ENCODE data around the gene SEPHS2.
"Not testable (repeated sequence)": the region's sequence is repeated elsewhere in the genome, so short reads cannot be mapped to it uniquely, and the experiment has no call there.

SEPHS2 gene

GRCh38 chr16:30397776-30398660, 47.7 kb downstream of the SEPHS2 start:
- H2AK5ac ChIP-seq (ENCODE audit: low read length), result no peak overlapping the region
- no peak overlapping the region for H3K4me3 ChIP-seq (ENCODE audit: low read length)
- no peak for DNase-seq
- H2BK5ac ChIP-seq (ENCODE audit: low read length), result no peak overlapping the region
- no peaks in the 10 kb centered on the region for H3K27me3 ChIP-seq (ENCODE audit: insufficient read depth, low read length, poor library complexity)
- H3K18ac ChIP-seq (ENCODE audit: low read length), result no peak overlapping the region
- no peak overlapping the region for H3K9ac ChIP-seq (ENCODE audit: low read length)
- H3K23ac ChIP-seq (ENCODE audit: low read length), result no peak overlapping the region
- H3K4ac ChIP-seq (ENCODE audit: low read depth, low read length), result no peak overlapping the region
- H3K79me1 ChIP-seq (ENCODE audit: low read length), result peaks cover 7% of the 10 kb centered on the region
- H3K4me2 ChIP-seq (ENCODE audit: low read length), result no peak overlapping the region
- H2BK120ac ChIP-seq (ENCODE audit: low read depth, low read length), result no peak overlapping the region
- H4K8ac ChIP-seq (ENCODE audit: low read depth, low read length), result no peak overlapping the region
- no peak overlapping the region for H3K27ac ChIP-seq (ENCODE audit: low read depth, low read length)
- H2BK15ac ChIP-seq (replicated peaks; ENCODE audit: low read depth), result no peak overlapping the region
- no peaks in the 10 kb centered on the region for H3K4me1 ChIP-seq (ENCODE audit: control insufficient read depth, low read depth, low read length)
- no peak overlapping the region for H3K56ac ChIP-seq (ENCODE audit: low read length)
- no CpG with 5 or more reads among the region's 42 CpGs for WGBS (ENCODE audit: extremely low coverage, insufficient coverage, low lambda C conversion rate)
- H3K36me3 ChIP-seq (ENCODE audit: control insufficient read depth, insufficient read depth, low read length), result no peaks in the 10 kb centered on the region
- peaks cover 20% of the 10 kb centered on the region for H3K79me2 ChIP-seq (ENCODE audit: control insufficient read depth, insufficient read depth, low read length)
- H4K5ac ChIP-seq (ENCODE audit: low read length), result no peak overlapping the region

DNA sequence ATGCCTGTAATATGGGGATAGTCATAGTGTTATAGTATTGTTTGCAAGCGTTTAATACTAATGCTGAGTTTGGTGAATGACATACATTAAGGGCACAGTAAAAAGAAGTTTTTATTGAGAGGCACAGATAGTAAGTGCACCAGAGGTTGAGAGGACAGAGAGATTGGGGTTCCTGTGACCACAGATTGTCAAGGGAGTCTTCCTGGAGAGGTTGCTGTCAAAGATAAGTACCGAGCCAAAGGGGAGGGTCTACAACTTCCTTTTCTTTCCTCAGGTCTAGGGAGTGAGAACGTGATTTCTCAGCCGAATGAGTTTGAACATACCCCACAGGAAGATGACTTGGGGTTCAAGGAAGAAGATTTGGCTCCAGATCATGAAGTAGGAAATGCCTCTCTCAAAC, 48.6 kb downstream of the SEPHS2 start:
- Histone ChIP-seq H3K4me3 (ENCODE audit: low read length) (no peak overlapping the region), H3K56ac (ENCODE audit: low read length) (no peak overlapping the region), H2BK5ac (ENCODE audit: low read length) (no peak overlapping the region), H3K27me3 (ENCODE audit: insufficient read depth, low read length, poor library complexity) (no peaks in the 10 kb centered on the region), H2AK5ac (ENCODE audit: low read length) (no peak overlapping the region), H3K79me2 (ENCODE audit: control insufficient read depth, insufficient read depth, low read length) (peaks cover 20% of the 10 kb centered on the region), H3K4ac (ENCODE audit: low read depth, low read length) (no peak overlapping the region), H3K23ac (ENCODE audit: low read length) (no peak overlapping the region), H3K4me1 (ENCODE audit: control insufficient read depth, low read depth, low read length) (no peaks in the 10 kb centered on the region), H4K5ac (ENCODE audit: low read length) (no peak overlapping the region), H3K9ac (ENCODE audit: low read length) (no peak overlapping the region), H4K8ac (ENCODE audit: low read depth, low read length) (no peak overlapping the region), H3K79me1 (ENCODE audit: low read length) (peaks cover 7% of the 10 kb centered on the region), H2BK15ac (replicated peaks; ENCODE audit: low read depth) (no peak overlapping the region), H3K36me3 (ENCODE audit: control insufficient read depth, insufficient read depth, low read length) (no peaks in the 10 kb centered on the region), H3K18ac (ENCODE audit: low read length) (no peak overlapping the region), H3K4me2 (ENCODE audit: low read length) (no peak overlapping the region), H3K27ac (ENCODE audit: low read depth, low read length) (no peak overlapping the region), H2BK120ac (ENCODE audit: low read depth, low read length) (no peak overlapping the region)
- no CpG with 5 or more reads among the region's 4 CpGs for WGBS (ENCODE audit: extremely low coverage, insufficient coverage, low lambda C conversion rate)
- no peak for DNase-seq

GRCh38 chr16:30396627-30397026, 49.0 kb downstream of the SEPHS2 start:
- H4K8ac ChIP-seq (ENCODE audit: low read depth, low read length); H3K4ac ChIP-seq (ENCODE audit: low read depth, low read length); H3K4me1 ChIP-seq (ENCODE audit: control insufficient read depth, low read depth, low read length); H3K36me3 ChIP-seq (ENCODE audit: control insufficient read depth, insufficient read depth, low read length); H3K27me3 ChIP-seq (ENCODE audit: insufficient read depth, low read length, poor library complexity); DNase-seq; H3K4me2 ChIP-seq (ENCODE audit: low read length); H2BK5ac ChIP-seq (ENCODE audit: low read length); H3K27ac ChIP-seq (ENCODE audit: low read depth, low read length); H2BK120ac ChIP-seq (ENCODE audit: low read depth, low read length); H2AK5ac ChIP-seq (ENCODE audit: low read length); H3K4me3 ChIP-seq (ENCODE audit: low read length); H3K79me1 ChIP-seq (ENCODE audit: low read length); H2BK15ac ChIP-seq (replicated peaks; ENCODE audit: low read depth); H3K9ac ChIP-seq (ENCODE audit: low read length); H4K5ac ChIP-seq (ENCODE audit: low read length); H3K56ac ChIP-seq (ENCODE audit: low read length); H3K23ac ChIP-seq (ENCODE audit: low read length); H3K18ac ChIP-seq (ENCODE audit: low read length): not testable (repeated sequence)
- WGBS (ENCODE audit: extremely low coverage, insufficient coverage, low lambda C conversion rate), result no CpG with 5 or more reads among the region's 4 CpGs
- H3K79me2 ChIP-seq (ENCODE audit: control insufficient read depth, insufficient read depth, low read length), result peaks cover 20% of the 10 kb centered on the region

GRCh38 chr16:30395992-30396585, 49.6 kb downstream of the SEPHS2 start:
- Histone ChIP-seq H2AK5ac (ENCODE audit: low read length) (no peak overlapping the region), H2BK15ac (replicated peaks; ENCODE audit: low read depth) (no peak overlapping the region), H3K4me2 (ENCODE audit: low read length) (peak overlapping the region; percentile 60), H2BK5ac (ENCODE audit: low read length) (no peak overlapping the region), H3K27ac (ENCODE audit: low read depth, low read length) (peak overlapping the region; percentile 98), H3K27me3 (ENCODE audit: insufficient read depth, low read length, poor library complexity) (no peaks in the 10 kb centered on the region), H3K79me1 (ENCODE audit: low read length) (peaks cover 7% of the 10 kb centered on the region), H4K5ac (ENCODE audit: low read length) (no peak overlapping the region), H3K18ac (ENCODE audit: low read length) (peak overlapping the region; percentile 85), H3K79me2 (ENCODE audit: control insufficient read depth, insufficient read depth, low read length) (peaks cover 20% of the 10 kb centered on the region), H3K9ac (ENCODE audit: low read length) (peak overlapping the region; percentile 96), H3K36me3 (ENCODE audit: control insufficient read depth, insufficient read depth, low read length) (no peaks in the 10 kb centered on the region), H3K56ac (ENCODE audit: low read length) (peak overlapping the region; percentile 96), H3K4ac (ENCODE audit: low read depth, low read length) (peak overlapping the region; percentile 84), H4K8ac (ENCODE audit: low read depth, low read length) (no peak overlapping the region), H3K23ac (ENCODE audit: low read length) (no peak overlapping the region), H3K4me3 (ENCODE audit: low read length) (peak overlapping the region; percentile 81), H3K4me1 (ENCODE audit: control insufficient read depth, low read depth, low read length) (no peaks in the 10 kb centered on the region), H2BK120ac (ENCODE audit: low read depth, low read length) (no peak overlapping the region)
- WGBS (ENCODE audit: extremely low coverage, insufficient coverage, low lambda C conversion rate), result no CpG with 5 or more reads among the region's 13 CpGs
- no peak for DNase-seq

DNA sequence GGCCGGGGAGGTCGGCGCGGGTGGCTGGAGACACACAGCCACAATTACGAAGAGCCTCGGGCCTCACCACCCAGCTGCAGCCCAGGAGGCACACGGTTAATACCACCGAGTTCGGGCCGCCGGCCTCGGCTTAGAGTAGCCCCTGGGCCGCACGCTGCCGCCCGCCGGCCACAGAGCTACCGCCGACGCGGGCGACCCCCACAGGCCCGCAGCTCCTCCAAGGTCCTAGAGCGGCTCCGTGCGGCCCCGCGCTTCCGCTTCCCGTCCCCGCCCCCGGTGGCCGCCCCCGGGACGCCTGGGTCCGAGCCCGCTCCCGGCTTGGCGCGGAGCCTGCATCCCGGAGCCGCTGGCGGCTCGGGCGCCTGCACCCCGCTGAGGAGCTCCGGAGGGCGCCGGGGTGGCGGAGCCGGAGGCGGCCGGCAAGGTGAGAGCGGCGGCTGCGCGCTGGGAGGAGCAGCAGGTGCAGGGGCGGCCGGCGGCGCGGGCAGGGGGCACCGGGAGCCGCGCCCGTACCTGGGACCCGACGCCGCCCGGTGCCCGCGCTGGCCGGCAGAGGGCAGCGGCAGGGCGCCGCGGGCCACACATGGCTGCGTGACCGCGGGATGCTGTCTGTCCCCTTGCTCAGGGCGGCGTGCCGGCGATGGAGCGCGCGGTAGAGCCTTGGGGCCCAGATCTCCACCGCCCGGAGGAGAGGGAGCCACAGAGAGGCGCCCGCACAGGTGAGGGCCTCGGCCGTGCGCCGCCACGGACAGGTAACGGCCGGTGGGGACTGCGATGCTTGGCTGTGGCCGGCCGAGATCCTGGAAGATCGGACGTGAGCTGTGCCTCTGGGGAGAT, 50.3 kb downstream of the SEPHS2 start, which contains the start of gene ZNF48:
Gene ZNF48, plus strand, starts transcription at position 266 of the 837 bp plus-strand sequence. Its CDS starts 375 bp downstream, at position 641.
- Histone ChIP-seq H3K79me2 (ENCODE audit: control insufficient read depth, insufficient read depth, low read length) (peaks cover 20% of the 10 kb centered on the region), H3K79me1 (ENCODE audit: low read length) (peaks cover 7% of the 10 kb centered on the region), H3K9ac (ENCODE audit: low read length) (peak within 1 kb of the TSS; percentile 96), H2BK120ac (ENCODE audit: low read depth, low read length) (peak within 1 kb of the TSS; percentile 40), H3K36me3 (ENCODE audit: control insufficient read depth, insufficient read depth, low read length) (no peaks in the 10 kb centered on the region), H3K23ac (ENCODE audit: low read length) (peak within 1 kb of the TSS; percentile 32), H3K4me1 (ENCODE audit: control insufficient read depth, low read depth, low read length) (no peaks in the 10 kb centered on the region), H3K4me2 (ENCODE audit: low read length) (peak within 1 kb of the TSS; percentile 87), H2BK5ac (ENCODE audit: low read length) (peak within 1 kb of the TSS; percentile 87), H3K4me3 (ENCODE audit: low read length) (peak within 1 kb of the TSS; percentile 81), H4K5ac (ENCODE audit: low read length) (peak within 1 kb of the TSS; percentile 17), H2BK15ac (replicated peaks; ENCODE audit: low read depth) (no peak within 1 kb of the TSS), H3K18ac (ENCODE audit: low read length) (peak within 1 kb of the TSS; percentile 85), H3K4ac (ENCODE audit: low read depth, low read length) (peak within 1 kb of the TSS; percentile 84), H4K8ac (ENCODE audit: low read depth, low read length) (peak within 1 kb of the TSS; percentile 91), H3K27ac (ENCODE audit: low read depth, low read length) (peak within 1 kb of the TSS; percentile 98), H3K27me3 (ENCODE audit: insufficient read depth, low read length, poor library complexity) (no peaks in the 10 kb centered on the region), H2AK5ac (ENCODE audit: low read length) (peak within 1 kb of the TSS; percentile 62), H3K56ac (ENCODE audit: low read length) (peak within 1 kb of the TSS; percentile 96)
- DNase-seq, result peak; percentile 92
- WGBS (ENCODE audit: extremely low coverage, insufficient coverage, low lambda C conversion rate), result no CpG with 5 or more reads among the region's 103 CpGs
